ENCODE measurements around the gene PDE6D.

The PDE6D gene

DNA sequence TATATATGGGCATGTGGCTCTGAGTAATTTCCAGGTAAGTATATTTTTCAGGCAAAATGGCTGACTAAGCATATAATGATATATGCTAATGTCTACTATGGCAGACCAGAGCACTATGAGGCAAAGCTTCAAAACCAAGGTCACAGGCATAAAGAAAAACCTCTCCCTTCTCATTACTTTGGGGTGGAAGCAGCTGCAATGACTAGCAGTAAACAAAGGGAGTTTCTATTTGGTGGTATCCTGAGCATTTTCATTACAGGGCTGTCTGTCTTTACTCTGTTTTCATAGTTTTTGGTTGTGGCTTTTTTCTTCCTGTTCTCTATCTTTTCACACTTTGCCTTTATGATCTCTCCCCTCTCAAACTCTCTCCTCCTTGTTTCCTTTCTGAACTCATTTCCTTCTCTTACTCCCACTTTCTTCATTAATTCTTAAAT is 15.6 kb downstream of the PDE6D start:
- no peak overlapping the region for H3K9ac ChIP-seq (ENCODE audit: low read length)
- no peak overlapping the region for H2BK12ac ChIP-seq (ENCODE audit: low read length in 2 of 2)
- no peak overlapping the region for H2BK5ac ChIP-seq (ENCODE audit: low read depth, low read length, poor library complexity, severe bottlenecking)
- no peaks in the 10 kb centered on the region for H3K9me3 ChIP-seq (ENCODE audit: control insufficient read depth, low read length)
- no peaks in the 10 kb centered on the region for H3K27me3 ChIP-seq (ENCODE audit: control insufficient read depth in 1 of 2, insufficient read depth in 1 of 2, low read length in 2 of 2)
- no peaks in the 10 kb centered on the region for H3K36me3 ChIP-seq (ENCODE audit: control insufficient read depth in 1 of 2, insufficient read depth in 2 of 2, low read depth in 1 of 2, low read length in 2 of 2)
- H2AK5ac ChIP-seq (ENCODE audit: low read length, severe bottlenecking) = no peak overlapping the region
- H3K27ac ChIP-seq (ENCODE audit: low read length, poor library complexity, severe bottlenecking) = peak overlapping the region; percentile 74
- no peak overlapping the region for H2AFZ ChIP-seq (ENCODE audit: low read depth, low read length)
- peaks cover 3% of the 10 kb centered on the region for H3K79me1 ChIP-seq (replicated peaks; ENCODE audit: low read length, poor library complexity, severe bottlenecking)
- H3K4ac ChIP-seq (ENCODE audit: low read depth in 1 of 2, low read length in 2 of 2) = no peak overlapping the region
- H4K91ac ChIP-seq (ENCODE audit: low read length) = no peak overlapping the region
- no peak overlapping the region for H2BK15ac ChIP-seq (ENCODE audit: low read depth, poor library complexity, severe bottlenecking)
- no peak overlapping the region for H3K23ac ChIP-seq (ENCODE audit: low read length in 2 of 2)
- H3K14ac ChIP-seq (ENCODE audit: low read length in 2 of 2) = no peak overlapping the region
- no peak overlapping the region for H3K4me2 ChIP-seq (ENCODE audit: low read length, poor library complexity, severe bottlenecking)
- H2BK120ac ChIP-seq (ENCODE audit: low read depth, low read length) = no peak overlapping the region
- H3K4me1 ChIP-seq (ENCODE audit: control insufficient read depth, insufficient read depth, low read depth, low read length) = peaks cover 12% of the 10 kb centered on the region
- H4K8ac ChIP-seq (ENCODE audit: low read length) = no peak overlapping the region
- H3K4me3 ChIP-seq (ENCODE audit: insufficient read depth in 1 of 2, low read depth in 1 of 2, low read length in 2 of 2) = no peak overlapping the region
- DNase-seq = no peak
- H3K18ac ChIP-seq (ENCODE audit: low read depth in 1 of 2, low read length in 2 of 2) = no peak overlapping the region

DNA sequence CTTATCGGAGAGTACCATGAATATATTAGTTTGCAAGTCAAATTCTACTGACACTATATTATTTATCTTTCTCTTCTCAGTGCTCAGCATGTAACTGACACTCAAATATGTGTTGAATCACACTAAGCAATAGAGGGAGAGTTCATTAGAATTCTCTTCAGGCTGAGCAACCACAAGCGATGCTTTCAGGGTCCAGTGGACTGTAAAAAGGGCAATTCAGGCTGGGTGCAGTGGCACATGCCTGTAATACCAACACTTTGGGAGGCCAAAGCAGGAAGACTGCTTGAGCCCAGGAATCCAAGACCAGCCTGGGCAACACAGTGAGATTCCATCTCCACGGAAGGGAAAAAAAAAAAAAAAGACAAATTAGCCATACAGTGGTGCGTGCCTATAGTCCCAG is 16.3 kb downstream of the PDE6D start:
- Histone ChIP-seq H4K8ac (ENCODE audit: low read length) (no peak overlapping the region), H3K4me3 (ENCODE audit: insufficient read depth in 1 of 2, low read depth in 1 of 2, low read length in 2 of 2) (no peak overlapping the region), H2BK15ac (ENCODE audit: low read depth, poor library complexity, severe bottlenecking) (no peak overlapping the region), H4K91ac (ENCODE audit: low read length) (no peak overlapping the region), H2BK5ac (ENCODE audit: low read depth, low read length, poor library complexity, severe bottlenecking) (no peak overlapping the region), H3K9me3 (ENCODE audit: control insufficient read depth, low read length) (no peaks in the 10 kb centered on the region), H3K4ac (ENCODE audit: low read depth in 1 of 2, low read length in 2 of 2) (no peak overlapping the region), H3K4me1 (ENCODE audit: control insufficient read depth, insufficient read depth, low read depth, low read length) (peaks cover 12% of the 10 kb centered on the region), H3K4me2 (ENCODE audit: low read length, poor library complexity, severe bottlenecking) (no peak overlapping the region), H2AK5ac (ENCODE audit: low read length, severe bottlenecking) (no peak overlapping the region), H3K23ac (ENCODE audit: low read length in 2 of 2) (no peak overlapping the region), H3K27ac (ENCODE audit: low read length, poor library complexity, severe bottlenecking) (peak overlapping the region; percentile 74), H2BK120ac (ENCODE audit: low read depth, low read length) (no peak overlapping the region), H3K18ac (ENCODE audit: low read depth in 1 of 2, low read length in 2 of 2) (no peak overlapping the region), H2BK12ac (ENCODE audit: low read length in 2 of 2) (no peak overlapping the region), H3K36me3 (ENCODE audit: control insufficient read depth in 1 of 2, insufficient read depth in 2 of 2, low read depth in 1 of 2, low read length in 2 of 2) (no peaks in the 10 kb centered on the region), H3K9ac (ENCODE audit: low read length) (no peak overlapping the region), H2AFZ (ENCODE audit: low read depth, low read length) (no peak overlapping the region), H3K27me3 (ENCODE audit: control insufficient read depth in 1 of 2, insufficient read depth in 1 of 2, low read length in 2 of 2) (no peaks in the 10 kb centered on the region), H3K14ac (ENCODE audit: low read length in 2 of 2) (no peak overlapping the region), H3K79me1 (replicated peaks; ENCODE audit: low read length, poor library complexity, severe bottlenecking) (peaks cover 3% of the 10 kb centered on the region)
- DNase-seq = no peak
- WGBS = 92% methylated on average over 4 of the region's 4 CpGs

DNA sequence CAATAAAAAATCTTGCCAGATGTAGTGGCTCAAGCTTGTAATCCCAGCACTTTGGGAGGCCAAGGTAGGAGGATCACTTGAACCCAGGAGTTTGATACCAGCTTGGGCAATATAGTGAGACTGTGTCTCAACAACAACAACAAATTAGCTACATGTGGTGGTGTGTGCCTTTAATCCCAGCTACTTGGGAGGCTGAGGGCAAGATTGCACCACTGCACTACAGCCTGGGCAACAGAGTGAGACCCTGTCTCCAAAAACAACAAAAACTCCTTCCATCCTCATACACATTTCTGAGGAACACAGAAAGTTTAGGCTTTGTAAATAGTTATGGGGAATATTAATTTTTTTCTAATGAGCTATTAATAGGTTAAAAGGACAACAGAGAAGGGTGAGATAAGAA is 17.0 kb downstream of the PDE6D start:
- Histone ChIP-seq H2BK15ac (ENCODE audit: low read depth, poor library complexity, severe bottlenecking) (no peak overlapping the region), H4K91ac (ENCODE audit: low read length) (no peak overlapping the region), H3K18ac (ENCODE audit: low read depth in 1 of 2, low read length in 2 of 2) (no peak overlapping the region), H3K4me3 (ENCODE audit: insufficient read depth in 1 of 2, low read depth in 1 of 2, low read length in 2 of 2) (no peak overlapping the region), H2BK5ac (ENCODE audit: low read depth, low read length, poor library complexity, severe bottlenecking) (no peak overlapping the region), H3K4ac (ENCODE audit: low read depth in 1 of 2, low read length in 2 of 2) (no peak overlapping the region), H3K14ac (ENCODE audit: low read length in 2 of 2) (no peak overlapping the region), H3K9ac (ENCODE audit: low read length) (no peak overlapping the region), H3K4me2 (ENCODE audit: low read length, poor library complexity, severe bottlenecking) (no peak overlapping the region), H3K27ac (ENCODE audit: low read length, poor library complexity, severe bottlenecking) (peak overlapping the region; percentile 69), H2BK120ac (ENCODE audit: low read depth, low read length) (no peak overlapping the region), H4K8ac (ENCODE audit: low read length) (no peak overlapping the region), H3K27me3 (ENCODE audit: control insufficient read depth in 1 of 2, insufficient read depth in 1 of 2, low read length in 2 of 2) (no peaks in the 10 kb centered on the region), H3K4me1 (ENCODE audit: control insufficient read depth, insufficient read depth, low read depth, low read length) (peaks cover 12% of the 10 kb centered on the region), H3K79me1 (replicated peaks; ENCODE audit: low read length, poor library complexity, severe bottlenecking) (peaks cover 4% of the 10 kb centered on the region), H3K9me3 (ENCODE audit: control insufficient read depth, low read length) (no peaks in the 10 kb centered on the region), H3K23ac (ENCODE audit: low read length in 2 of 2) (no peak overlapping the region), H2BK12ac (ENCODE audit: low read length in 2 of 2) (no peak overlapping the region), H2AK5ac (ENCODE audit: low read length, severe bottlenecking) (peak overlapping the region; percentile 83), H2AFZ (ENCODE audit: low read depth, low read length) (no peak overlapping the region), H3K36me3 (ENCODE audit: control insufficient read depth in 1 of 2, insufficient read depth in 2 of 2, low read depth in 1 of 2, low read length in 2 of 2) (no peaks in the 10 kb centered on the region)
- no peak for DNase-seq

DNA sequence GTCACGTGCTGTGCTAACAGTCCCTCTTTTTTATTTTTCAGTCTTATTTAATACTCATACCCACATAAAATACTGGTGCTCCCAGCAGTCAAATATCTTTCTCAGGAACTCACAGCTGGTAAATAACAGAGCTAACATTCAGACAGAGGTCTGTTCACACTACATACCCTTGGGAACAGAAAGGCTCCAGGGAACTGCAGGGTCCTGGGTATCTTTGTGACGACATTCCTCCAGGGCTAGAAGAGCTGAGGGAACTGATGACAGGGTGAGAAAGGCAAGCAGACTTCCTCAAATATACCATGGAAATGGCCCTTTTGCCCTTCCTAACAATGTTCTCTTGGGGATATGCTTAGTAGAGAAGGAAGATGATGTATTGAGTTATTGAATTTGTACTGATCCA is 19.3 kb downstream of the PDE6D start:
- H3K18ac ChIP-seq (ENCODE audit: low read depth in 1 of 2, low read length in 2 of 2) = no peak overlapping the region
- H3K4me1 ChIP-seq (ENCODE audit: control insufficient read depth, insufficient read depth, low read depth, low read length) = peaks cover 2% of the 10 kb centered on the region
- no peak overlapping the region for H2BK15ac ChIP-seq (ENCODE audit: low read depth, poor library complexity, severe bottlenecking)
- no peak overlapping the region for H2BK5ac ChIP-seq (ENCODE audit: low read depth, low read length, poor library complexity, severe bottlenecking)
- no peak overlapping the region for H3K23ac ChIP-seq (ENCODE audit: low read length in 2 of 2)
- no peak for DNase-seq
- no peak overlapping the region for H3K4me3 ChIP-seq (ENCODE audit: insufficient read depth in 1 of 2, low read depth in 1 of 2, low read length in 2 of 2)
- 94% methylated on average over 2 of the region's 2 CpGs for WGBS
- no peak overlapping the region for H4K8ac ChIP-seq (ENCODE audit: low read length)
- no peak overlapping the region for H2BK12ac ChIP-seq (ENCODE audit: low read length in 2 of 2)
- no peak overlapping the region for H3K9ac ChIP-seq (ENCODE audit: low read length)
- H3K79me1 ChIP-seq (replicated peaks; ENCODE audit: low read length, poor library complexity, severe bottlenecking) = peaks cover 6% of the 10 kb centered on the region
- no peaks in the 10 kb centered on the region for H3K27me3 ChIP-seq (ENCODE audit: control insufficient read depth in 1 of 2, insufficient read depth in 1 of 2, low read length in 2 of 2)
- no peaks in the 10 kb centered on the region for H3K9me3 ChIP-seq (ENCODE audit: control insufficient read depth, low read length)
- no peak overlapping the region for H2BK120ac ChIP-seq (ENCODE audit: low read depth, low read length)
- no peak overlapping the region for H4K91ac ChIP-seq (ENCODE audit: low read length)
- no peak overlapping the region for H3K14ac ChIP-seq (ENCODE audit: low read length in 2 of 2)
- H3K27ac ChIP-seq (ENCODE audit: low read length, poor library complexity, severe bottlenecking) = no peak overlapping the region
- H3K4ac ChIP-seq (ENCODE audit: low read depth in 1 of 2, low read length in 2 of 2) = no peak overlapping the region
- H3K36me3 ChIP-seq (ENCODE audit: control insufficient read depth in 1 of 2, insufficient read depth in 2 of 2, low read depth in 1 of 2, low read length in 2 of 2) = no peaks in the 10 kb centered on the region
- no peak overlapping the region for H2AK5ac ChIP-seq (ENCODE audit: low read length, severe bottlenecking)
- no peak overlapping the region for H3K4me2 ChIP-seq (ENCODE audit: low read length, poor library complexity, severe bottlenecking)
- no peak overlapping the region for H2AFZ ChIP-seq (ENCODE audit: low read depth, low read length)

Measured in mesenchymal stem cell (in vitro differentiated cells and primary cell).